OCI-LY3 (cell line): ENCODE measurements around the gene BHLHE40.

ENCODE experiments used
- H2AFZ ChIP-seq: fragments of 200-600, 300-600 bp; shearing (Covaris generic); 2 replicates; pipeline ENCODE4 v1.6.0; 2014; ENCODE audit warnings: antibody characterized with exemption, low read depth, low read length
- H3K27ac ChIP-seq: fragments of 200-600, 300-600 bp; sonication (generic); 2 replicates; pipeline ENCODE4 v1.5.1; 2014; ENCODE audit warnings: mild to moderate bottlenecking, low read length, moderate library complexity, mixed read lengths
- H3K27me3 ChIP-seq: fragments of 200-600, 300-600 bp; sonication (generic); 2 replicates; pipeline ENCODE4 v1.6.1; 2014; ENCODE audit warnings: low read depth, low read length, mixed read lengths
- H3K36me3 ChIP-seq: fragments of 200-600, 300-600 bp; sonication (generic); replicated peaks from 2 replicates; pipeline ENCODE3; 2014; ENCODE audit warnings: low read depth, low read length, mixed read lengths
- H3K4me1 ChIP-seq: fragments of 300-600, 200-600 bp; sonication (generic); 2 replicates; pipeline ENCODE4 v1.6.1; 2014; ENCODE audit warnings: low read length, mixed read lengths
- H3K4me2 ChIP-seq: fragments of 200-600, 300-600 bp; sonication (generic); 2 replicates; pipeline ENCODE4 v1.6.1; 2014; ENCODE audit warnings: low read length, mixed read lengths
- H3K4me3 ChIP-seq: fragments of 300-600, 200-600 bp; sonication (generic); 2 replicates; pipeline ENCODE4 v1.5.1; 2014; ENCODE audit warnings: antibody characterized with exemption, mild to moderate bottlenecking, low read length, moderate library complexity
- H3K79me2 ChIP-seq: fragments of 300-600, 200-600 bp; shearing (Covaris generic); 2 replicates; pipeline ENCODE4 v1.6.1; 2014; ENCODE audit warnings: mild to moderate bottlenecking, low read length, mixed read lengths
- H3K9ac ChIP-seq: fragments of 300-600, 200-600 bp; shearing (Covaris generic); 2 replicates; pipeline ENCODE4 v1.6.0; 2014; ENCODE audit warnings: mild to moderate bottlenecking, low read length, moderate library complexity
- H3K9me3 ChIP-seq: fragments of 200-600, 300-600 bp; shearing (Covaris generic); 2 replicates; pipeline ENCODE4 v1.6.1; 2014; ENCODE audit warnings: low read length, mixed read lengths; ENCODE audit not compliant: insufficient read depth
- H4K20me1 ChIP-seq: fragments of 200-600, 300-600 bp; sonication (generic); 2 replicates; pipeline ENCODE4 v1.6.1; 2016; ENCODE audit warnings: low read length, mixed read lengths; ENCODE audit not compliant: insufficient read depth
- CTCF ChIP-seq: fragments of 200-600, 300-600 bp; sonication (generic); IDR thresholded peaks from 2 replicates; pipeline ENCODE4 v1.5.1; 2014; ENCODE audit warnings: antibody characterized with exemption, low read length, low read depth
- EZH2phosphoT487 ChIP-seq: fragments of 200-600 bp; shearing (Covaris generic); IDR thresholded peaks from 2 replicates; pipeline ENCODE4 v1.6.1; 2018; ENCODE audit warnings: antibody characterized with exemption, mixed run types, low read depth

Gene BHLHE40

GRCh38 chr3:5001135-5001534 is 21.9 kb downstream of the BHLHE40 start:
- H3K27me3 ChIP-seq, result peaks cover 62% of the 10 kb centered on the region
- TF ChIP-seq CTCF, result no peak
- TF ChIP-seq EZH2phosphoT487, result no peak
- no peak overlapping the region for H2AFZ ChIP-seq
- H3K9me3 ChIP-seq, result no peaks in the 10 kb centered on the region
- no peaks in the 10 kb centered on the region for H4K20me1 ChIP-seq
- H3K4me1 ChIP-seq, result peaks cover 3% of the 10 kb centered on the region; the same call in 1 of the 2 replicates
- no peak overlapping the region for H3K9ac ChIP-seq
- no peak overlapping the region for H3K4me2 ChIP-seq
- H3K27ac ChIP-seq, result no peak overlapping the region
- H3K36me3 ChIP-seq, result no peaks in the 10 kb centered on the region
- no peak overlapping the region for H3K4me3 ChIP-seq
- no peaks in the 10 kb centered on the region for H3K79me2 ChIP-seq

DNA sequence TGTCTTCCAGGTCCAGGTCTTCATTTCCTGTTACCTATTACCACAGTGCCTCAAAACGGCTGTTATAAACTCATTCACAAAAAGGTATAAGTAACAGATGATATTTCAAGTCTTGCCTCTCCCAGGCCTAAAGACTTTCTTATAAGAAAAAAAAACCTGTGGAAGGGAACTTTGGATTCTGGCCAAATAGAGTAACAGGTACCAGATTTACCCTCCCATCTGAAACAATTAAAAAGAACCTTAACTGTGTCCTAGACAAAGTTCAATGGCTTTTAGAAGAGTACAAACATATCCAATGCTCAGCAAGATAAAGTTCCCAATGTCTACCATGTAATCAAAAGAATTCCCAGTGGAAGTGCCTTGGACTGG is 22.6 kb downstream of the BHLHE40 start:
- Histone ChIP-seq H4K20me1 (no peaks in the 10 kb centered on the region), H2AFZ (no peak overlapping the region), H3K4me1 (peaks cover 9% of the 10 kb centered on the region), H3K27ac (no peak overlapping the region), H3K27me3 (peaks cover 59% of the 10 kb centered on the region), H3K36me3 (no peaks in the 10 kb centered on the region), H3K9ac (no peak overlapping the region), H3K9me3 (no peaks in the 10 kb centered on the region), H3K4me3 (no peak overlapping the region), H3K79me2 (no peaks in the 10 kb centered on the region), H3K4me2 (no peak overlapping the region)
- no peak for TF ChIP-seq EZH2phosphoT487
- no peak for TF ChIP-seq CTCF

GRCh38 chr3:5002174-5002870 is 23.1 kb downstream of the BHLHE40 start:
- TF ChIP-seq EZH2phosphoT487, result no peak
- no peak for TF ChIP-seq CTCF
- H3K79me2 ChIP-seq, result no peaks in the 10 kb centered on the region
- H3K9me3 ChIP-seq, result no peaks in the 10 kb centered on the region
- H3K27ac ChIP-seq, result no peak overlapping the region
- H3K9ac ChIP-seq, result no peak overlapping the region
- H2AFZ ChIP-seq, result no peak overlapping the region
- no peak overlapping the region for H3K4me3 ChIP-seq
- no peak overlapping the region for H3K4me2 ChIP-seq
- H3K4me1 ChIP-seq, result peaks cover 14% of the 10 kb centered on the region
- no peaks in the 10 kb centered on the region for H4K20me1 ChIP-seq
- peaks cover 56% of the 10 kb centered on the region for H3K27me3 ChIP-seq
- no peaks in the 10 kb centered on the region for H3K36me3 ChIP-seq

DNA sequence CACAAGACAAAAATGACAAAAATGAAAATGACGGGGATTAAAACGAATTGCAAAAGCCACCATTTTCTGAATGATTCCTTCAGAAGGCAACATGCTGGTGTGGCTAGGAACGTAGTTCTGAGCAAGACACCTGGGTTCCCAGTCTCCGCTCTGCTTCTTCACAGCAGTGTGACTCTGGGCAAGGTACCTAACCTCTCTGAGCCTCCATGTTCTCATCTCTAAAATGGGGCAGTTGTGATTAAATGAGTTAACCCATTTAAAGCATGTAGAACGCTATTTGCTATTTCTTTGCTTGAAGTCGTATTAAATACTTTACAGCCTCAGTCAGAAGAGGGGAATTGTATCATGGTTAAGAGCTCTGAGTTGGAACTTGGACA is 23.6 kb downstream of the BHLHE40 start:
- TF ChIP-seq CTCF (no peak), EZH2phosphoT487 (no peak)
- no peak overlapping the region for H3K4me2 ChIP-seq
- no peak overlapping the region for H3K27ac ChIP-seq

More for the DNA sequence above, 23.6 kb downstream of the BHLHE40 start:
- Histone ChIP-seq H3K4me3 (no peak overlapping the region), H3K9ac (no peak overlapping the region), H2AFZ (no peak overlapping the region), H3K79me2 (no peaks in the 10 kb centered on the region), H4K20me1 (no peaks in the 10 kb centered on the region), H3K36me3 (no peaks in the 10 kb centered on the region), H3K4me1 (peaks cover 20% of the 10 kb centered on the region), H3K27me3 (peaks cover 61% of the 10 kb centered on the region), H3K9me3 (no peaks in the 10 kb centered on the region)
